Hepatocyte (in vitro differentiated cells): ENCODE results near the gene WASF2.

Source experiments
- CTCF ChIP-seq: fragments of 200-600 bp; sonication (generic); IDR thresholded peaks from 2 replicates; pipeline ENCODE4 v1.5.1; 2016; ENCODE audit warnings: antibody characterized with exemption, mild to moderate bottlenecking; ENCODE audit not compliant: poor library complexity
- EZH2phosphoT487 ChIP-seq: fragments of 200-600 bp; sonication (generic); IDR thresholded peaks from one replicate; pipeline ENCODE4 v1.6.1; 2018; ENCODE audit warnings: antibody characterized with exemption, mild to moderate bottlenecking, low read depth, moderate library complexity; ENCODE audit not compliant: unreplicated experiment, severe bottlenecking

- TF ChIP-seq CTCF: no peak
- no peak for TF ChIP-seq EZH2phosphoT487
Measured at GRCh38 chr1:27538793-27539192, 48.8 kb upstream of the WASF2 start.
